RWPE2 (cell line): ENCODE data around the gene C1orf94.

Source experiments
- ATAC-seq: fragments of 200-7000 bp; cut with Tn5 transposase; 3 replicates; pipeline ENCODE4 v1.9.1; 2021; ENCODE audit warnings: low read depth
- DNase-seq: peaks from one replicate; pipeline ENCODE4 v3.0.0-alpha.2; 2020; ENCODE audit warnings: low spot score
- H3K27ac ChIP-seq: fragments of 450-650 bp; 2 replicates; pipeline ENCODE4 v1.5.1; 2017; ENCODE audit warnings: mild to moderate bottlenecking; ENCODE audit not compliant: poor library complexity, severe bottlenecking
- H3K27me3 ChIP-seq: fragments of 250-450 bp; sonication (Bioruptor Pico); 2 replicates; pipeline ENCODE4 v1.5.1; 2021; ENCODE audit warnings: mild to moderate bottlenecking, moderate library complexity; ENCODE audit not compliant: insufficient read depth, poor library complexity, severe bottlenecking
- H3K36me3 ChIP-seq: fragments of 250-450 bp; sonication (Bioruptor Pico); 2 replicates; pipeline ENCODE4 v1.5.1; 2020; ENCODE audit warnings: low read depth, mild to moderate bottlenecking, moderate library complexity
- H3K4me1 ChIP-seq: fragments of 250-450 bp; sonication (Bioruptor Pico); 2 replicates; pipeline ENCODE4 v1.5.1; 2021; ENCODE audit warnings: mild to moderate bottlenecking, moderate library complexity; ENCODE audit not compliant: insufficient read depth, poor library complexity, severe bottlenecking
- H3K4me3 ChIP-seq: fragments of 250-450 bp; sonication (Bioruptor Pico); 2 replicates; pipeline ENCODE4 v1.5.1; 2021; ENCODE audit warnings: mild to moderate bottlenecking, moderate library complexity; ENCODE audit not compliant: severe bottlenecking
- H3K9me3 ChIP-seq: fragments of 250-450 bp; sonication (Bioruptor Pico); 2 replicates; pipeline ENCODE4 v1.5.1; 2021; ENCODE audit warnings: mild to moderate bottlenecking, moderate library complexity; ENCODE audit not compliant: severe bottlenecking
- TF ChIP-seq, protein P1 (sequence below): fragments of 450-650 bp; IDR thresholded peaks from one replicate; pipeline ENCODE4 v1.5.1; 2017; ENCODE audit warnings: mild to moderate bottlenecking, moderate library complexity; ENCODE audit not compliant: poor library complexity, severe bottlenecking

The C1orf94 gene

DNA sequence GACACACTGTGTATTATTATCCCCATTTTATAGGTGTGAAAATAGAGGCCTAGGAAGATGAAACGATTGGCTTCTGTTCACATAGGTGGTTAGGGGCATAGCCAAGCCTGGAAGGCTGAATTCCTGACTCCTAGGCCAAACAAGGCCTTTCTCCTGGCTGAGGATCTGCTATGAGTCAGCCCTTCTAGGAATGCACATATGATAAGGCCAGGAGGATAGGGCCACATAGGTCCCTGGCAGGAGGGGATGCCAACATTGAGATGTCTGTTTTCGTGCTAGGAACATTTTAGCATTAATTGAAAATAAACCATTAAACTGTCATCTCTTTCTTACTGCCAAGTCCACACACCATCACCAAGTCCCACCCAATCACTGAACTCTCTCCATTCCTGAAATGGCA is 20.8 kb upstream of the C1orf94 start:
- H3K4me3 ChIP-seq, result no peak overlapping the region
- no peaks in the 10 kb centered on the region for H3K4me1 ChIP-seq
- TF ChIP-seq, protein P1, sequence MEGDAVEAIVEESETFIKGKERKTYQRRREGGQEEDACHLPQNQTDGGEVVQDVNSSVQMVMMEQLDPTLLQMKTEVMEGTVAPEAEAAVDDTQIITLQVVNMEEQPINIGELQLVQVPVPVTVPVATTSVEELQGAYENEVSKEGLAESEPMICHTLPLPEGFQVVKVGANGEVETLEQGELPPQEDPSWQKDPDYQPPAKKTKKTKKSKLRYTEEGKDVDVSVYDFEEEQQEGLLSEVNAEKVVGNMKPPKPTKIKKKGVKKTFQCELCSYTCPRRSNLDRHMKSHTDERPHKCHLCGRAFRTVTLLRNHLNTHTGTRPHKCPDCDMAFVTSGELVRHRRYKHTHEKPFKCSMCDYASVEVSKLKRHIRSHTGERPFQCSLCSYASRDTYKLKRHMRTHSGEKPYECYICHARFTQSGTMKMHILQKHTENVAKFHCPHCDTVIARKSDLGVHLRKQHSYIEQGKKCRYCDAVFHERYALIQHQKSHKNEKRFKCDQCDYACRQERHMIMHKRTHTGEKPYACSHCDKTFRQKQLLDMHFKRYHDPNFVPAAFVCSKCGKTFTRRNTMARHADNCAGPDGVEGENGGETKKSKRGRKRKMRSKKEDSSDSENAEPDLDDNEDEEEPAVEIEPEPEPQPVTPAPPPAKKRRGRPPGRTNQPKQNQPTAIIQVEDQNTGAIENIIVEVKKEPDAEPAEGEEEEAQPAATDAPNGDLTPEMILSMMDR, result no peak
- ATAC-seq (no peak), DNase-seq (no peak)
- no peaks in the 10 kb centered on the region for H3K9me3 ChIP-seq
- H3K27me3 ChIP-seq, result peaks cover 5% of the 10 kb centered on the region
- no peak overlapping the region for H3K27ac ChIP-seq
- H3K36me3 ChIP-seq, result no peaks in the 10 kb centered on the region

DNA sequence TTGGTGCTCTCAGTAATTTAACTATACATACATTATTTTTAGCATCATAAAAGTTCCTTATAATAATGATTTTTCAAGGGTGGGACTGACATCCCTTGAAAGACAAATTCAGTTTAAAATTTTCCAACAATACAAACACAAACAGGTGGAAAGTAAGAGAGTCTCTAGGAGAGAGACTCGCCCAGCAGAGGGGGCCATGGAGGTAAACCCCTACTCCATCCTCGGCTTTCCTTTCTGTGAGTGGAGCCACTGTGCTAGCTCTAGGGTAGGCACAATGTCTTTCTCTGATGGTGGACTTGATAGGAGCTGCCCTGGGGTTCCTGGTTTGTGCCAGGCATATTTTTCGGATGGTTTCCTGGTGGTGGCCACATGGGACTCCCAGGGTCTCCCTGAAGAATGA is 20.0 kb upstream of the C1orf94 start:
- H3K36me3 ChIP-seq, result no peaks in the 10 kb centered on the region
- no peaks in the 10 kb centered on the region for H3K9me3 ChIP-seq
- DNase-seq (no peak), ATAC-seq (no peak)
- peaks cover 14% of the 10 kb centered on the region for H3K27me3 ChIP-seq
- no peaks in the 10 kb centered on the region for H3K4me1 ChIP-seq
- TF ChIP-seq, protein P1, result no peak
- no peak overlapping the region for H3K4me3 ChIP-seq
- no peak overlapping the region for H3K27ac ChIP-seq

DNA sequence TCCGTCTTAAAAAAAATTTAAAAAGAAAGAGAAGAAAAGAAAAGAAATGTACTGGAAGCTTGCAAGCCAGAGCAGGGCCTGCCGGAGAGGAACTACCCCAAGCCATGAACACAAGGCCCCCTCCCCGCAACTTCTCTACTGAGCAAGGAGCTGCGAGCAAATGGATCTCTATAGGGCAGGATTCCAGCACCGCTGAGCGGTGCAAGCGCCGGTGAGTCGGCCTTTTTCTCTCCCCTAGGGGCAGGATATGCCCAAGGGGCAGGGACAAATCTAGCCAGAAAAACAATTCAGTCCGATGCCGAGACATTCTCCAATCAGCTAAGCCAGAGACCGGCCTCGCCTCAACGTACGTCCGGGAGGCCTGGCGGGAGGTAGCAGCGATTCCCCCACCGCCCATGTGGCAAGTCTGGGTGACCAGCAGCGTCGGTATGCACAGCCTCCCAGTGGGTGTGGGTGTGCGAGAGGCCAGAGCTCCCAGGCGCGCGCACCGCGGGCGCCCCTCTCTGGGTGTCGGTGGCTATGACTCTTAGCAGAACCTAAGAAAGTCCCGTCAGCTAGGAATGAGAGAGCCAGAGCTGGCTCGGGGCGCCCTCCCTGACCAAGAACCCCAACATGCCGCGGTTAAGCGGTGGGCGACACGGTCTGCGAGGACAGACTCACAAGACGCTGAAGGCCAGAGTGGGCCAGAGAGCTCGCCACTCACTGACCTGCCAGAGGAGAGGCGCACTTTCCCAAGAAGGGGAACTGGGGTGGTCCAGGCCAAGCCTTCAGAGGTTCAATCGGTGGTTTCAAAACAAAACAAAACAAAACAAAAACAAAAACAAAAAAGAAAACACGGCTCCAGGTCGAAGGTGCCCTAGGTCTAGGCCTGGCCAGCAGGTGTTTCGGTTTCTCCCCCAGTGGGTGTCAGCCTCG is 13.6 kb upstream of the C1orf94 start:
- ATAC-seq, result peak; percentile 81
- H3K36me3 ChIP-seq, result no peaks in the 10 kb centered on the region
- no peak overlapping the region for H3K4me3 ChIP-seq
- peaks cover 74% of the 10 kb centered on the region for H3K27me3 ChIP-seq
- DNase-seq, result no peak
- TF ChIP-seq, protein P1, result peak; percentile 58
- no peak overlapping the region for H3K27ac ChIP-seq
- H3K4me1 ChIP-seq, result no peaks in the 10 kb centered on the region
- peaks cover 2% of the 10 kb centered on the region for H3K9me3 ChIP-seq

DNA sequence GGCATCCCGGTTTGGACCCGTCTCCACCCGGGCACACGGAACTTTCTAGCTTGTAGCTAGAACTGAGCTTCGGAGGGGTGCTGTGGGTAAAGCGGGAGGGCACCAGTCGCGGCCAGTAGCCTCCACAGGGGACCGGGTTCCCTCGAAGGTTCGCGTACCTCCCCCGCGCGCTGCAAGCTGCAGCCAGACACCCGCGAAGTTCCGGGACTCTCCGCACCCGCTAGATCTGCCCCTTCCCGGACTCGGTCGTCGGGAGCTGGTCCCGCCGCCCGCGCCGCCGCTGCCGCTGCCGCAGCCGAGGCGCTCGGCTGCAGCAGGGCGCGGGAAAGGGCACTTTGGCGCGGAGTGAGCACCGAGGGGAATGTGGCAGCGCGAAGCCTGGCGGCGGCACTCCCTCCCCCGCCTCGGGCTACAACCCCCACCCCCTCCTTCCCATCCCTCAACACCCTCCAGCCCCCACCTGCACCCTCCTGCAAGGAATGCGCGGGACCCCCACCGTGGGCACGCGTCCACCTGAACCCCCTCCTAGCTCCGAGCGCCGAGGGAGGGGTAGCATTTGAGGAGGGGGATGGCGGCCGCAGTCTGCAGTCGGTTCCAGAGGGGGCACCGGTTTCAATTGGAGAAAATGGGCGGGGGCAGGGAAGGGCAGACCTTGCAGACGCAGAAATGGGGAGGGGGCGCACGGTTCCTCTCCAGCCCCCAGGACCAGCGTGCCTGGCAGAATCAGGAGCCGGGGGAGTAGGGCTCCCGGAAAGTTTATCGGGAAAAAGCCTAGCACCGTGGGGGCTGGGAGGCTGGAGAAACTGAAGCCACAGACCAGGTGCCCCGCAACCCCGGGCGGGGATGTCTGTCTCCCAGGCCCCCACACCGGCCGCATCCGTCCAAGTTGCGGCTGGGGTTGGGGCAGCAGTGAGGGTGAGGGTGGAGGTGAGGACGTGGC is 12.6 kb upstream of the C1orf94 start:
- TF ChIP-seq, protein P1, result no peak
- H3K36me3 ChIP-seq, result no peaks in the 10 kb centered on the region
- H3K9me3 ChIP-seq, result peaks cover 2% of the 10 kb centered on the region
- no peak overlapping the region for H3K27ac ChIP-seq
- no peak overlapping the region for H3K4me3 ChIP-seq
- peaks cover 81% of the 10 kb centered on the region for H3K27me3 ChIP-seq
- ATAC-seq (peak; percentile 20; the same call in 1 of the 3 replicates), DNase-seq (no peak)
- no peaks in the 10 kb centered on the region for H3K4me1 ChIP-seq
